HEK293 (cell line): Measurements from ENCODE around the gene STYK1.

Experiments used
- GLI4 ChIP-seq: fragments of 450-650 bp; formaldehyde crosslinking; IDR thresholded peaks from 2 replicates; pipeline ENCODE4 v1.5.1; 2016; ENCODE audit warnings: missing biosample characterization, missing genetic modification characterization
- GLIS1 ChIP-seq: fragments of 450-650 bp; formaldehyde crosslinking; IDR thresholded peaks from 2 replicates; pipeline ENCODE4 v1.5.1; 2016; ENCODE audit warnings: missing biosample characterization, missing genetic modification characterization
- KLF1 ChIP-seq: fragments of 450-650 bp; formaldehyde crosslinking; IDR thresholded peaks from 2 replicates; pipeline ENCODE4 v1.5.1; 2016; ENCODE audit warnings: missing biosample characterization, missing genetic modification characterization
- PATZ1 ChIP-seq: fragments of 450-650 bp; formaldehyde crosslinking; IDR thresholded peaks from 2 replicates; pipeline ENCODE4 v1.5.1; 2016; ENCODE audit warnings: missing biosample characterization, missing genetic modification characterization
- PRDM4 ChIP-seq: fragments of 450-650 bp; formaldehyde crosslinking; IDR thresholded peaks from 2 replicates; pipeline ENCODE4 v1.5.1; 2017; ENCODE audit warnings: missing biosample characterization, missing genetic modification characterization
- YY1 ChIP-seq: fragments of 450-650 bp; formaldehyde crosslinking; IDR thresholded peaks from 2 replicates; pipeline ENCODE4 v1.5.1; 2018; ENCODE audit warnings: missing biosample characterization, missing genetic modification characterization
- ZBTB26 ChIP-seq: fragments of 450-650 bp; formaldehyde crosslinking; optimal IDR thresholded peaks from 2 replicates; pipeline ENCODE3; 2016; ENCODE audit warnings: missing biosample characterization, mild to moderate bottlenecking, missing genetic modification characterization
- ZNF133 ChIP-seq: fragments of 450-650 bp; formaldehyde crosslinking; IDR thresholded peaks from 2 replicates; pipeline ENCODE4 v1.5.1; 2016; ENCODE audit warnings: missing biosample characterization, missing genetic modification characterization
- ZNF335 ChIP-seq: fragments of 450-650 bp; formaldehyde crosslinking; conservative IDR thresholded peaks from 2 replicates; pipeline ENCODE4 v1.5.1; 2016; ENCODE audit warnings: missing biosample characterization, missing genetic modification characterization
- ZNF701 ChIP-seq: fragments of 450-650 bp; formaldehyde crosslinking; IDR thresholded peaks from 2 replicates; pipeline ENCODE4 v1.5.1; 2016; ENCODE audit warnings: missing biosample characterization, missing genetic modification characterization
- ZNF747 ChIP-seq: fragments of 450-650 bp; formaldehyde crosslinking; IDR thresholded peaks from 2 replicates; pipeline ENCODE4 v1.5.1; 2016; ENCODE audit warnings: missing biosample characterization, missing genetic modification characterization
- TF ChIP-seq, protein P1 (sequence below): fragments of 450-650 bp; formaldehyde crosslinking; IDR thresholded peaks from 2 replicates; pipeline ENCODE4 v1.5.1; 2016; ENCODE audit warnings: missing biosample characterization, missing genetic modification characterization
- TF ChIP-seq, protein P2 (sequence below): fragments of 450-650 bp; formaldehyde crosslinking; conservative IDR thresholded peaks from 2 replicates; pipeline ENCODE4 v1.5.1; 2016; ENCODE audit warnings: low read depth, missing biosample characterization, missing genetic modification characterization

DNA sequence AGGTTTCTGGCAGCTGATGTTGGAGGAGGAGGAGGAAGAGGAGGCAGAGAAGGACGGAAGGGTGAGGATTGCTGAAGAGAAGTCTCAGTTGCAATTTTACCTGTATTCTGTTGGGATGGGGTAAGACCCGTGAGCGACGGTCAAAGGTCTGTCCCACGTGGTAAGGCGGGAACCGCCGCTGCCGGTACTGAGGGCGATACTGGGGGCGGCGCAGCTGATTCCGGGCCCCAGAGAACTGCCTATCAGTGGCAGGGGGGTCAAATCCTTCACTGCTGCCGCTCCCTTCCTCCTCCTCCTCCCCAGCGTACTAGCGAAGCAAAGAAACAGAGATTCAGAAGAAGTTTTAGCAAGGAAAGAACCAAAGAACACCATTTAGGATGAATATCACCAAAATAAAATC is 36.0 kb upstream of the STYK1 start:
- no peak for TF ChIP-seq ZNF335 (tag by site-specific recombination)
- TF ChIP-seq, protein P1, sequence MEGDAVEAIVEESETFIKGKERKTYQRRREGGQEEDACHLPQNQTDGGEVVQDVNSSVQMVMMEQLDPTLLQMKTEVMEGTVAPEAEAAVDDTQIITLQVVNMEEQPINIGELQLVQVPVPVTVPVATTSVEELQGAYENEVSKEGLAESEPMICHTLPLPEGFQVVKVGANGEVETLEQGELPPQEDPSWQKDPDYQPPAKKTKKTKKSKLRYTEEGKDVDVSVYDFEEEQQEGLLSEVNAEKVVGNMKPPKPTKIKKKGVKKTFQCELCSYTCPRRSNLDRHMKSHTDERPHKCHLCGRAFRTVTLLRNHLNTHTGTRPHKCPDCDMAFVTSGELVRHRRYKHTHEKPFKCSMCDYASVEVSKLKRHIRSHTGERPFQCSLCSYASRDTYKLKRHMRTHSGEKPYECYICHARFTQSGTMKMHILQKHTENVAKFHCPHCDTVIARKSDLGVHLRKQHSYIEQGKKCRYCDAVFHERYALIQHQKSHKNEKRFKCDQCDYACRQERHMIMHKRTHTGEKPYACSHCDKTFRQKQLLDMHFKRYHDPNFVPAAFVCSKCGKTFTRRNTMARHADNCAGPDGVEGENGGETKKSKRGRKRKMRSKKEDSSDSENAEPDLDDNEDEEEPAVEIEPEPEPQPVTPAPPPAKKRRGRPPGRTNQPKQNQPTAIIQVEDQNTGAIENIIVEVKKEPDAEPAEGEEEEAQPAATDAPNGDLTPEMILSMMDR = no peak
- TF ChIP-seq PATZ1 (tag by site-specific recombination) = no peak
- no peak for TF ChIP-seq ZNF701 (tag by site-specific recombination)
- TF ChIP-seq ZBTB26 (tag by site-specific recombination) = no peak
- TF ChIP-seq KLF1 (tag by site-specific recombination) = no peak
- no peak for TF ChIP-seq YY1
- no peak for TF ChIP-seq ZNF747 (tag by site-specific recombination)
- no peak for TF ChIP-seq ZNF133 (tag by site-specific recombination)
- TF ChIP-seq GLIS1 (tag by site-specific recombination) = no peak
- TF ChIP-seq GLI4 (tag by site-specific recombination) = no peak
- TF ChIP-seq, protein P2, sequence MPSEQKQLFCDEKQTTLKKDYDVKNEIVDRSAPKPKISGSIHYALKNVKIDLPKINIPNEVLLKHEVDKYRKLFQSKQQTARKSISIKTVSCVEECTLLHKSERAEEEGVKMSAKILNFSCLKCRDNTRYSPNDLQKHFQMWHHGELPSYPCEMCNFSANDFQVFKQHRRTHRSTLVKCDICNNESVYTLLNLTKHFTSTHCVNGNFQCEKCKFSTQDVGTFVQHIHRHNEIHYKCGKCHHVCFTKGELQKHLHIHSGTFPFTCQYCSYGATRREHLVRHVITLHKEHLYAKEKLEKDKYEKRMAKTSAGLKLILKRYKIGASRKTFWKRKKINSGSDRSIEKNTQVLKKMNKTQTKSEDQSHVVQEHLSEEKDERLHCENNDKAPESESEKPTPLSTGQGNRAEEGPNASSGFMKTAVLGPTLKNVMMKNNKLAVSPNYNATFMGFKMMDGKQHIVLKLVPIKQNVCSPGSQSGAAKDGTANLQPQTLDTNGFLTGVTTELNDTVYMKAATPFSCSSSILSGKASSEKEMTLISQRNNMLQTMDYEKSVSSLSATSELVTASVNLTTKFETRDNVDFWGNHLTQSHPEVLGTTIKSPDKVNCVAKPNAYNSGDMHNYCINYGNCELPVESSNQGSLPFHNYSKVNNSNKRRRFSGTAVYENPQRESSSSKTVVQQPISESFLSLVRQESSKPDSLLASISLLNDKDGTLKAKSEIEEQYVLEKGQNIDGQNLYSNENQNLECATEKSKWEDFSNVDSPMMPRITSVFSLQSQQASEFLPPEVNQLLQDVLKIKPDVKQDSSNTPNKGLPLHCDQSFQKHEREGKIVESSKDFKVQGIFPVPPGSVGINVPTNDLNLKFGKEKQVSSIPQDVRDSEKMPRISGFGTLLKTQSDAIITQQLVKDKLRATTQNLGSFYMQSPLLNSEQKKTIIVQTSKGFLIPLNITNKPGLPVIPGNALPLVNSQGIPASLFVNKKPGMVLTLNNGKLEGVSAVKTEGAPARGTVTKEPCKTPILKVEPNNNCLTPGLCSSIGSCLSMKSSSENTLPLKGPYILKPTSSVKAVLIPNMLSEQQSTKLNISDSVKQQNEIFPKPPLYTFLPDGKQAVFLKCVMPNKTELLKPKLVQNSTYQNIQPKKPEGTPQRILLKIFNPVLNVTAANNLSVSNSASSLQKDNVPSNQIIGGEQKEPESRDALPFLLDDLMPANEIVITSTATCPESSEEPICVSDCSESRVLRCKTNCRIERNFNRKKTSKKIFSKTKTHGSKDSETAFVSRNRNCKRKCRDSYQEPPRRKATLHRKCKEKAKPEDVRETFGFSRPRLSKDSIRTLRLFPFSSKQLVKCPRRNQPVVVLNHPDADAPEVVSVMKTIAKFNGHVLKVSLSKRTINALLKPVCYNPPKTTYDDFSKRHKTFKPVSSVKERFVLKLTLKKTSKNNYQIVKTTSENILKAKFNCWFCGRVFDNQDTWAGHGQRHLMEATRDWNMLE = no peak
- no peak for TF ChIP-seq PRDM4 (tag by site-specific recombination)
